Stimulated activated CD8-positive, alpha-beta memory T cell treated with anti-CD3 and anti-CD28 coated beads, Interleukin-2, amount 100 ng/mL, for 48 hours (primary cell): ENCODE results near the gene MSH6.
"Not testable (repeated sequence)": the region's sequence is repeated elsewhere in the genome, so short reads cannot be mapped to it uniquely, and the experiment has no call there.

Experiments used
- DNase-seq, 2 donors: peaks; one replicate each; pipeline ENCODE4 v3.0.0-alpha.2; 2020; ENCODE audit warnings: low read depth in 2 of 2

MSH6 gene

GRCh38 chr2:47842846-47843245 is 59.9 kb downstream of the MSH6 start:
- no peak for DNase-seq

GRCh38 chr2:47843407-47843806 is 60.5 kb downstream of the MSH6 start:
- no peak for DNase-seq

- no peak for DNase-seq
These were observed 61.2 kb downstream of the MSH6 start for GRCh38 chr2:47844162-47844561.

GRCh38 chr2:47849368-47849767 is 66.4 kb downstream of the MSH6 start:
- DNase-seq: no peak

- DNase-seq: no peak
These were observed 67.3 kb downstream of the MSH6 start for GRCh38 chr2:47850198-47850597.

GRCh38 chr2:47853067-47853777 is 70.3 kb downstream of the MSH6 start:
- not testable (repeated sequence) for DNase-seq
